Measurements from ENCODE around the gene HEATR9. TPM values are rescaled to one million over a fixed set of nuclear protein-coding genes. Genes with fewer than 3 reads are reported as not detected.

The HEATR9 gene
- total RNA-seq, 1 donor from 2014 or later: not detected

GRCh38 chr17:35892091-35893035 lies 23.7 kb upstream of the HEATR9 start:
- H3K9me3 Mint-ChIP-seq: no peaks in the 10 kb centered on the region
- ChIA-PET POLR2A (no interaction called here), CTCF (no interaction called here)
- no peak overlapping the region for H3K27ac Mint-ChIP-seq
- peaks cover 5% of the 10 kb centered on the region for H3K4me1 Mint-ChIP-seq
- ATAC-seq (ENCODE audit: low read depth) (no peak), DNase-seq (no peak)
- H3K36me3 Mint-ChIP-seq (ENCODE audit: low read depth): no peaks in the 10 kb centered on the region
- no peak for TF ChIP-seq CTCF (IDR thresholded peaks at IDR 0.05)
- peaks cover 3% of the 10 kb centered on the region for H3K27me3 Mint-ChIP-seq
- no peak overlapping the region for H3K4me3 Mint-ChIP-seq
- intact Hi-C loops (cut with micrococcal nuclease): no loop called here

GRCh38 chr17:35891269-35891668 lies 22.6 kb upstream of the HEATR9 start:
- TF ChIP-seq CTCF (IDR thresholded peaks at IDR 0.05): no peak
- no peak for ATAC-seq (ENCODE audit: low read depth)
- H3K4me3 Mint-ChIP-seq: no peak overlapping the region
- no peak overlapping the region for H3K27ac Mint-ChIP-seq
- intact Hi-C loops (cut with micrococcal nuclease): no loop called here
- CTCF ChIA-PET: no interaction called here
- peaks cover 3% of the 10 kb centered on the region for H3K27me3 Mint-ChIP-seq
- no peaks in the 10 kb centered on the region for H3K9me3 Mint-ChIP-seq
- peaks cover 5% of the 10 kb centered on the region for H3K4me1 Mint-ChIP-seq
- no peaks in the 10 kb centered on the region for H3K36me3 Mint-ChIP-seq (ENCODE audit: low read depth)
- no peak for DNase-seq
- POLR2A ChIA-PET: no interaction called here

GRCh38 chr17:35890774-35891155 lies 22.1 kb upstream of the HEATR9 start:
- ATAC-seq (ENCODE audit: low read depth) (no peak), DNase-seq (no peak)
- Mint-ChIP-seq H3K4me1 (peaks cover 1% of the 10 kb centered on the region), H3K9me3 (no peaks in the 10 kb centered on the region), H3K4me3 (no peak overlapping the region), H3K27ac (no peak overlapping the region), H3K36me3 (ENCODE audit: low read depth) (no peaks in the 10 kb centered on the region), H3K27me3 (no peaks in the 10 kb centered on the region)
- no peak for TF ChIP-seq CTCF (IDR thresholded peaks at IDR 0.05)
- CTCF ChIA-PET: no interaction called here
- POLR2A ChIA-PET: interaction anchor here (0.7 kb wide), 1 partner anchor 1165 kb away, joined by 3 read pairs; no protein-coding TSS in a partner anchor
- intact Hi-C loops (cut with micrococcal nuclease): no loop called here

- intact Hi-C loops (cut with micrococcal nuclease): no loop called here
Measured at GRCh38 chr17:35889818-35890773, 21.4 kb upstream of the HEATR9 start.

More at GRCh38 chr17:35889818-35890773, 21.4 kb upstream of the HEATR9 start:
- peaks cover 1% of the 10 kb centered on the region for H3K4me1 Mint-ChIP-seq
- H3K4me3 Mint-ChIP-seq: no peak overlapping the region
- DNase-seq (no peak), ATAC-seq (ENCODE audit: low read depth) (no peak)
- no peaks in the 10 kb centered on the region for H3K27me3 Mint-ChIP-seq
- H3K9me3 Mint-ChIP-seq: no peaks in the 10 kb centered on the region
- no peak for TF ChIP-seq CTCF (IDR thresholded peaks at IDR 0.05)
- H3K36me3 Mint-ChIP-seq (ENCODE audit: low read depth): no peaks in the 10 kb centered on the region
- H3K27ac Mint-ChIP-seq: no peak overlapping the region
- POLR2A ChIA-PET: interaction anchor here (0.7 kb wide), 1 partner anchor 1165 kb away, joined by 3 read pairs; no protein-coding TSS in a partner anchor
- CTCF ChIA-PET: no interaction called here

Measured in activated B cell treated with CpG ODN at 0.5 μM for 24 hours (primary cell).